K562 (cell line): ENCODE data around the gene NMT2.

Experiments
- FOXK2 ChIP-seq, 2 experiments: fragments of 450-650 bp; IDR thresholded peaks in 1 of 2; conservative IDR thresholded peaks in 1 of 2; 2 replicates each; pipeline ENCODE4 v1.6.1; 2016; ENCODE audit warnings: low read depth in 2 of 2, mild to moderate bottlenecking in 1 of 2
- MEF2A ChIP-seq: IDR thresholded peaks from 2 replicates; pipeline ENCODE4 v1.6.1; 2011; ENCODE audit warnings: low read depth, mild to moderate bottlenecking, low read length, moderate library complexity; ENCODE audit not compliant: control insufficient read depth
- TEAD4 ChIP-seq, 2 experiments: sonication (generic) in 1 of 2; formaldehyde crosslinking in 1 of 2; IDR thresholded peaks; 2 replicates each; pipeline versions ENCODE4 v1.6.1 to v1.8.0; 2012 to 2022; ENCODE audit warnings: borderline replicate concordance in 1 of 2, inconsistent platforms in 1 of 2, low read length in 1 of 2, mild to moderate bottlenecking in 1 of 2, missing genetic modification reagents in 1 of 2
- ZC3H4 ChIP-seq: sonication (generic); formaldehyde crosslinking; IDR thresholded peaks from 2 replicates; pipeline ENCODE4 v1.9.0; 2021; ENCODE audit warnings: missing genetic modification reagents, borderline replicate concordance
- TF ChIP-seq, protein P1 (sequence below): sonication (generic); formaldehyde crosslinking; IDR thresholded peaks from 2 replicates; pipeline ENCODE4 v1.8.0; 2022; ENCODE audit warnings: mild to moderate bottlenecking, low read depth, missing genetic modification reagents
- TF ChIP-seq, protein P2 (sequence below), 2 experiments: fragments of 450-650 bp; IDR thresholded peaks; 2 replicates each; pipeline ENCODE4 v1.6.1; 2018; ENCODE audit warnings: mild to moderate bottlenecking in 2 of 2, low read depth in 1 of 2; ENCODE audit not compliant: partially characterized antibody in 2 of 2
- TF ChIP-seq, protein P3 (sequence below), 3 experiments: IDR thresholded peaks in 2 of 3; conservative IDR thresholded peaks in 1 of 3; 2 replicates each; pipeline ENCODE4 v1.5.1; 2011 to 2012; ENCODE audit warnings: low read length in 3 of 3, mild to moderate bottlenecking in 3 of 3, control low read depth in 2 of 3, improper control_type of control experiment in 1 of 3, inconsistent platforms in 1 of 3, low read depth in 1 of 3, mixed read lengths in 1 of 3, moderate library complexity in 1 of 3; ENCODE audit not compliant: insufficient read depth in 2 of 3
- TF ChIP-seq, protein P4 (sequence below), 2 experiments: fragments of 450-650 bp in 1 of 2; sonication (generic) in 1 of 2; formaldehyde crosslinking; conservative IDR thresholded peaks; 2 replicates each; pipeline versions ENCODE4 v1.4.0 to v1.8.1; 2020 to 2022; ENCODE audit warnings: mild to moderate bottlenecking in 1 of 2, missing genetic modification reagents in 1 of 2

DNA sequence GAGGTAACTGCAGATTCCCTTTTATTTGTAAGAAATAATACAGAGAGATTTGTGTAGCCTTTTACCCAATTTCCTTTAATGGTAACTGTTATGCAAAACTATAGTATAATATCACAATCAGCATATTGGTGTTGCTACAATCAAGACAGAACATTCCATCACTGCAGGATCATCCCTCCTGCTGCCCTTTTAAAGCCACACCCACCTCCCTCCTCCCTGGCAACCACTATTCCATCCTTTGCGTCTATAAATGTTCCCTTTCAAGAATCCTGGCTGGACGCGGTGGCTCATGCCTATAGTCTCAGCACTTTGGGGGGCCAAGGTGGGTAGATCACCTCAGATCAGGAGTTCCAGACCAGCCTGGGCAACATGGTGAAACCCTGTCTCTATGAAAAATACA is 93.1 kb downstream of the NMT2 start:
- TF ChIP-seq, protein P1, sequence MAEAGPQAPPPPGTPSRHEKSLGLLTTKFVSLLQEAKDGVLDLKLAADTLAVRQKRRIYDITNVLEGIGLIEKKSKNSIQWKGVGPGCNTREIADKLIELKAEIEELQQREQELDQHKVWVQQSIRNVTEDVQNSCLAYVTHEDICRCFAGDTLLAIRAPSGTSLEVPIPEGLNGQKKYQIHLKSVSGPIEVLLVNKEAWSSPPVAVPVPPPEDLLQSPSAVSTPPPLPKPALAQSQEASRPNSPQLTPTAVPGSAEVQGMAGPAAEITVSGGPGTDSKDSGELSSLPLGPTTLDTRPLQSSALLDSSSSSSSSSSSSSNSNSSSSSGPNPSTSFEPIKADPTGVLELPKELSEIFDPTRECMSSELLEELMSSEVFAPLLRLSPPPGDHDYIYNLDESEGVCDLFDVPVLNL, result no peak
- TF ChIP-seq, protein P2, sequence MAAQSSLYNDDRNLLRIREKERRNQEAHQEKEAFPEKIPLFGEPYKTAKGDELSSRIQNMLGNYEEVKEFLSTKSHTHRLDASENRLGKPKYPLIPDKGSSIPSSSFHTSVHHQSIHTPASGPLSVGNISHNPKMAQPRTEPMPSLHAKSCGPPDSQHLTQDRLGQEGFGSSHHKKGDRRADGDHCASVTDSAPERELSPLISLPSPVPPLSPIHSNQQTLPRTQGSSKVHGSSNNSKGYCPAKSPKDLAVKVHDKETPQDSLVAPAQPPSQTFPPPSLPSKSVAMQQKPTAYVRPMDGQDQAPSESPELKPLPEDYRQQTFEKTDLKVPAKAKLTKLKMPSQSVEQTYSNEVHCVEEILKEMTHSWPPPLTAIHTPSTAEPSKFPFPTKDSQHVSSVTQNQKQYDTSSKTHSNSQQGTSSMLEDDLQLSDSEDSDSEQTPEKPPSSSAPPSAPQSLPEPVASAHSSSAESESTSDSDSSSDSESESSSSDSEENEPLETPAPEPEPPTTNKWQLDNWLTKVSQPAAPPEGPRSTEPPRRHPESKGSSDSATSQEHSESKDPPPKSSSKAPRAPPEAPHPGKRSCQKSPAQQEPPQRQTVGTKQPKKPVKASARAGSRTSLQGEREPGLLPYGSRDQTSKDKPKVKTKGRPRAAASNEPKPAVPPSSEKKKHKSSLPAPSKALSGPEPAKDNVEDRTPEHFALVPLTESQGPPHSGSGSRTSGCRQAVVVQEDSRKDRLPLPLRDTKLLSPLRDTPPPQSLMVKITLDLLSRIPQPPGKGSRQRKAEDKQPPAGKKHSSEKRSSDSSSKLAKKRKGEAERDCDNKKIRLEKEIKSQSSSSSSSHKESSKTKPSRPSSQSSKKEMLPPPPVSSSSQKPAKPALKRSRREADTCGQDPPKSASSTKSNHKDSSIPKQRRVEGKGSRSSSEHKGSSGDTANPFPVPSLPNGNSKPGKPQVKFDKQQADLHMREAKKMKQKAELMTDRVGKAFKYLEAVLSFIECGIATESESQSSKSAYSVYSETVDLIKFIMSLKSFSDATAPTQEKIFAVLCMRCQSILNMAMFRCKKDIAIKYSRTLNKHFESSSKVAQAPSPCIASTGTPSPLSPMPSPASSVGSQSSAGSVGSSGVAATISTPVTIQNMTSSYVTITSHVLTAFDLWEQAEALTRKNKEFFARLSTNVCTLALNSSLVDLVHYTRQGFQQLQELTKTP (IDR thresholded peaks at IDR 0.05; ENCODE audit: low read depth in 1 of 2, partially characterized antibody in 2 of 2), result no peak
- no peak for TF ChIP-seq MEF2A
- TF ChIP-seq, protein P3, sequence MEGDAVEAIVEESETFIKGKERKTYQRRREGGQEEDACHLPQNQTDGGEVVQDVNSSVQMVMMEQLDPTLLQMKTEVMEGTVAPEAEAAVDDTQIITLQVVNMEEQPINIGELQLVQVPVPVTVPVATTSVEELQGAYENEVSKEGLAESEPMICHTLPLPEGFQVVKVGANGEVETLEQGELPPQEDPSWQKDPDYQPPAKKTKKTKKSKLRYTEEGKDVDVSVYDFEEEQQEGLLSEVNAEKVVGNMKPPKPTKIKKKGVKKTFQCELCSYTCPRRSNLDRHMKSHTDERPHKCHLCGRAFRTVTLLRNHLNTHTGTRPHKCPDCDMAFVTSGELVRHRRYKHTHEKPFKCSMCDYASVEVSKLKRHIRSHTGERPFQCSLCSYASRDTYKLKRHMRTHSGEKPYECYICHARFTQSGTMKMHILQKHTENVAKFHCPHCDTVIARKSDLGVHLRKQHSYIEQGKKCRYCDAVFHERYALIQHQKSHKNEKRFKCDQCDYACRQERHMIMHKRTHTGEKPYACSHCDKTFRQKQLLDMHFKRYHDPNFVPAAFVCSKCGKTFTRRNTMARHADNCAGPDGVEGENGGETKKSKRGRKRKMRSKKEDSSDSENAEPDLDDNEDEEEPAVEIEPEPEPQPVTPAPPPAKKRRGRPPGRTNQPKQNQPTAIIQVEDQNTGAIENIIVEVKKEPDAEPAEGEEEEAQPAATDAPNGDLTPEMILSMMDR (IDR thresholded peaks at IDR 0.05 in 2 of 3, conservative IDR thresholded peaks at IDR 0.05 in 1 of 3; ENCODE audit: insufficient read depth in 2 of 3, low read depth in 1 of 3, low read length in 3 of 3), result no peak
- no peak for TF ChIP-seq FOXK2 (conservative IDR thresholded peaks at IDR 0.05 in 1 of 2, IDR thresholded peaks at IDR 0.05 in 1 of 2; ENCODE audit: low read depth in 2 of 2)
- TF ChIP-seq, protein P4, sequence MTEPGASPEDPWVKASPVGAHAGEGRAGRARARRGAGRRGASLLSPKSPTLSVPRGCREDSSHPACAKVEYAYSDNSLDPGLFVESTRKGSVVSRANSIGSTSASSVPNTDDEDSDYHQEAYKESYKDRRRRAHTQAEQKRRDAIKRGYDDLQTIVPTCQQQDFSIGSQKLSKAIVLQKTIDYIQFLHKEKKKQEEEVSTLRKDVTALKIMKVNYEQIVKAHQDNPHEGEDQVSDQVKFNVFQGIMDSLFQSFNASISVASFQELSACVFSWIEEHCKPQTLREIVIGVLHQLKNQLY (CRISPR knock-in tag; conservative IDR thresholded peaks at IDR 0.05), result no peak
- no peak for TF ChIP-seq ZC3H4
- no peak for TF ChIP-seq TEAD4 (IDR thresholded peaks at IDR 0.05; ENCODE audit: low read length)
- no peak for TF ChIP-seq TEAD4 (CRISPR knock-in tag; IDR thresholded peaks at IDR 0.05; ENCODE audit: borderline replicate concordance)
